Endodermal cell (in vitro differentiated cells): ENCODE results near the gene DCAF11. TPM values are rescaled to one million over a fixed set of nuclear protein-coding genes. Genes with fewer than 3 reads are reported as not detected.
A peak's percentile ranks its signal among the peaks of the same experiment; 100 is the strongest.

ENCODE experiments used
- DNase-seq: peaks from one replicate; pipeline ENCODE4 v3.0.0-alpha.2; 2017
- H3K27ac ChIP-seq: 2 replicates; pipeline ENCODE4 v1.5.1; 2013; ENCODE audit warnings: mild to moderate bottlenecking, low read depth, low read length, moderate library complexity
- H3K27me3 ChIP-seq: 2 replicates; pipeline ENCODE4 v1.6.1; 2013; ENCODE audit warnings: mild to moderate bottlenecking, low read length, moderate library complexity; ENCODE audit not compliant: insufficient read depth, control insufficient read depth, poor library complexity, severe bottlenecking
- H3K36me3 ChIP-seq: 2 replicates; pipeline ENCODE4 v1.7.0; 2013; ENCODE audit warnings: mild to moderate bottlenecking, low read length, moderate library complexity; ENCODE audit not compliant: control insufficient read depth, insufficient read depth
- H3K4me1 ChIP-seq: one replicate; pipeline ENCODE4 v1.7.0; 2013; ENCODE audit warnings: low read length; ENCODE audit not compliant: control insufficient read depth, insufficient read depth
- H3K4me3 ChIP-seq: 2 replicates; pipeline ENCODE4 v1.5.1; 2013; ENCODE audit warnings: mild to moderate bottlenecking, low read length, moderate library complexity
- H3K9ac ChIP-seq: 2 replicates; pipeline ENCODE4 v1.6.1; 2013; ENCODE audit warnings: mild to moderate bottlenecking, low read length, moderate library complexity; ENCODE audit not compliant: poor library complexity, severe bottlenecking; ENCODE audit errors: extremely low read depth
- H3K9me3 ChIP-seq: 2 replicates; pipeline ENCODE4 v1.6.1; 2013; ENCODE audit warnings: mild to moderate bottlenecking, low read length, moderate library complexity; ENCODE audit not compliant: control insufficient read depth
- H3K27ac Mint-ChIP-seq: 2 replicates; pipeline ENCODE4 v1.8.0; 2020; ENCODE audit warnings: mixed read lengths
- H3K27me3 Mint-ChIP-seq: 2 replicates; pipeline ENCODE4 v1.8.0; 2021; ENCODE audit warnings: mild to moderate bottlenecking, mixed read lengths; ENCODE audit not compliant: insufficient read depth
- H3K36me3 Mint-ChIP-seq: 2 replicates; pipeline ENCODE4 v1.8.0; 2020; ENCODE audit warnings: low read depth, mixed read lengths
- H3K4me1 Mint-ChIP-seq: 2 replicates; pipeline ENCODE4 v1.8.0; 2020; ENCODE audit warnings: mixed read lengths
- H3K4me3 Mint-ChIP-seq: 2 replicates; pipeline ENCODE4 v1.8.0; 2020; ENCODE audit warnings: mild to moderate bottlenecking, moderate library complexity, mixed read lengths
- H3K9me3 Mint-ChIP-seq: 2 replicates; pipeline ENCODE4 v1.8.0; 2020; ENCODE audit warnings: mild to moderate bottlenecking, mixed read lengths
- CTCF ChIP-seq: fragments of 200-600 bp; sonication (generic); conservative IDR thresholded peaks from 2 replicates; pipeline ENCODE4 v1.5.0; 2021; ENCODE audit warnings: antibody characterized with exemption, mild to moderate bottlenecking
- WGBS, 2 experiments: methylation state at CpG; one replicate each; pipeline versions ENCODE4 v1.1.5 to v1.1.7; 2013; ENCODE audit warnings: missing lambda C conversion rate in 2 of 2, mixed read lengths in 1 of 2; ENCODE audit not compliant: insufficient coverage in 1 of 2, insufficient read length in 1 of 2; 5-methylcytosine and 5-hydroxymethylcytosine counted together
- total RNA-seq, 2 donors: library from RNA; stranded (reverse); fragmentation: NEBNext Ultra II Directional in 1 of 2; extraction: Animal tissue kit (Norgen Biotek cat#: 25700) in 1 of 2; gene quantifications; 2 replicates in 1 of 2; 3 replicates in 1 of 2; pipeline ENCODE4 v1.2.1, GENCODE V29; 2021

The DCAF11 gene
- total RNA-seq, 2 donors from 2014 or later = 71.1 to 72.2 TPM

DNA sequence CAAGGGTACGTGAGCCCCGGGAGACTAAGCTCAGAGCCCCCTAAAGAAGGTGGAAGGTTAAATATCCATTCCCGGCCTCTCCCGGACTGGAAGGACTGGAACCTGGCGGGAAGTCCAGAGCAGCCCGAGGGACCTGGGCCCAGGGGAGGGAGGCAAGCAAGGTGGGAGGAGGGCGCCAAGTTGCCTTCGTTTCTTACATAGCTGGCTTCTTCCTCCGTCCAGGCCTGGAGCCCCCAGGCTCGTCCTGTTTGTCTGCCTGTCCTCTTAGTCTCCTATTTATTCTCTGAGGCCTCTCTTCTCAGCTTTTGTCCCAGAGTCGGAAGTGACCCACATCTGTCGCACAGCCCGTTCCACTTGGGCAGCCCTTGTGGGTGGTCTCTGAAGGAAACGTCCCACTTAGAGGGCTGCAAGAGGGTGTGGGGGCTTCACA lies 19.7 kb upstream of the DCAF11 start:
- peaks cover 16% of the 10 kb centered on the region for H3K36me3 Mint-ChIP-seq

GRCh38 chr14:24095271-24096068 lies 19.1 kb upstream of the DCAF11 start:
- Histone ChIP-seq H3K36me3 (no peaks in the 10 kb centered on the region), H3K9me3 (no peaks in the 10 kb centered on the region), H3K27me3 (no peaks in the 10 kb centered on the region), H3K4me3 (peak overlapping the region; percentile 87), H3K4me1 (no peaks in the 10 kb centered on the region), H3K9ac (peak overlapping the region; percentile 78), H3K27ac (no peak overlapping the region)
- no peaks in the 10 kb centered on the region for H3K9me3 Mint-ChIP-seq
- 52 to 56% methylated on average over 5 to 12 of the region's 12 CpGs for WGBS, 2 experiments
- H3K4me3 Mint-ChIP-seq = peak overlapping the region; percentile 90
- peaks cover 20% of the 10 kb centered on the region for H3K36me3 Mint-ChIP-seq
- TF ChIP-seq CTCF = no peak
- H3K4me1 Mint-ChIP-seq = peaks cover 28% of the 10 kb centered on the region
- peaks cover 13% of the 10 kb centered on the region for H3K27me3 Mint-ChIP-seq
- peak overlapping the region; percentile 93 for H3K27ac Mint-ChIP-seq
- DNase-seq = peak; percentile 90

More for the DNA sequence above, 19.7 kb upstream of the DCAF11 start:
- H3K9ac ChIP-seq = peak overlapping the region; percentile 78
- no peak for TF ChIP-seq CTCF
- H3K27ac ChIP-seq = no peak overlapping the region
- H3K9me3 Mint-ChIP-seq = no peaks in the 10 kb centered on the region
- no peak for DNase-seq
- peaks cover 13% of the 10 kb centered on the region for H3K27me3 Mint-ChIP-seq
- WGBS, 2 experiments = 17 to 29% methylated on average over 2 to 14 of the region's 14 CpGs
- peak overlapping the region; percentile 87 for H3K4me3 ChIP-seq
- H3K27me3 ChIP-seq = no peaks in the 10 kb centered on the region
- H3K27ac Mint-ChIP-seq = peak overlapping the region; percentile 93
- H3K36me3 ChIP-seq = no peaks in the 10 kb centered on the region
- H3K4me1 ChIP-seq = no peaks in the 10 kb centered on the region
- peaks cover 29% of the 10 kb centered on the region for H3K4me1 Mint-ChIP-seq
- peak overlapping the region; percentile 90 for H3K4me3 Mint-ChIP-seq
- H3K9me3 ChIP-seq = no peaks in the 10 kb centered on the region

GRCh38 chr14:24096545-24097181 lies 17.9 kb upstream of the DCAF11 start:
- Mint-ChIP-seq H3K27ac (no peak overlapping the region), H3K9me3 (no peaks in the 10 kb centered on the region), H3K27me3 (peaks cover 13% of the 10 kb centered on the region), H3K4me3 (no peak overlapping the region), H3K36me3 (peaks cover 25% of the 10 kb centered on the region), H3K4me1 (peaks cover 26% of the 10 kb centered on the region)
- no peaks in the 10 kb centered on the region for H3K27me3 ChIP-seq
- H3K4me1 ChIP-seq = no peaks in the 10 kb centered on the region
- H3K27ac ChIP-seq = no peak overlapping the region
- H3K4me3 ChIP-seq = no peak overlapping the region
- no peak for DNase-seq
- 95 to 97% methylated on average over 7 to 8 of the region's 8 CpGs for WGBS, 2 experiments
- no peaks in the 10 kb centered on the region for H3K36me3 ChIP-seq
- TF ChIP-seq CTCF = no peak
- no peaks in the 10 kb centered on the region for H3K9me3 ChIP-seq
- H3K9ac ChIP-seq = no peak overlapping the region
